Testis (tissue), 3 donors: Measurements from ENCODE around the gene VPS29. TPM values are rescaled to one million over a fixed set of nuclear protein-coding genes. Genes with fewer than 3 reads are reported as not detected.

Experiments used
- DNase-seq: peaks from one replicate; pipeline ENCODE4 v3.0.0-alpha.2; 2019
- H3K27ac ChIP-seq, 2 donors: fragments of 200-600 bp; sonication (generic); one replicate each; pipeline ENCODE4 v1.5.1; 2019
- H3K27me3 ChIP-seq: fragments of 200-600 bp; sonication (generic); one replicate; pipeline ENCODE4 v1.5.1; 2019
- H3K36me3 ChIP-seq: fragments of 200-600 bp; sonication (generic); one replicate; pipeline ENCODE4 v1.5.1; 2017; ENCODE audit warnings: low read depth; ENCODE audit errors: missing control alignments
- H3K4me1 ChIP-seq: fragments of 200-600 bp; sonication (generic); one replicate; pipeline ENCODE4 v1.5.1; 2019
- H3K4me3 ChIP-seq, 2 donors: fragments of 200-600 bp; sonication (generic); one replicate each; pipeline ENCODE4 v1.5.1; 2017 to 2019
- H3K9me3 ChIP-seq: fragments of 200-600 bp; sonication (generic); one replicate; pipeline ENCODE4 v1.5.1; 2017
- POLR2A ChIP-seq: fragments of 450-650 bp; IDR thresholded peaks from one replicate; pipeline ENCODE4 v1.6.1; 2017; ENCODE audit warnings: antibody characterized with exemption, mild to moderate bottlenecking, moderate library complexity
- WGBS, 2 donors: methylation state at CpG; one replicate each; pipeline ENCODE4 v1.1.5; 2018; 5-methylcytosine and 5-hydroxymethylcytosine counted together
- intact Hi-C: fragments of 100-400 bp; cut with DNase I; formaldehyde crosslinking; loops from one replicate; pipeline ENCODE4 v1.15.1; 2023; ENCODE audit warnings: low total_unique reads
- polyA plus RNA-seq: library from polyadenylated mRNA; stranded (reverse); fragments of 350-450 nt; fragmentation: Illumina TruSeq; extraction: RNeasy Lipid Tissue Mini Kit (QIAGEN cat#74804); gene quantifications from one replicate; pipeline ENCODE4 v1.2.3, GENCODE V29; 2014; ENCODE audit warnings: low read depth, low replicate concordance; ENCODE audit not compliant: insufficient read depth
- total RNA-seq, 2 donors: library from RNA; depleted of rRNA; stranded (reverse); fragments of >200 nt; gene quantifications; one replicate each; pipeline ENCODE4 v1.2.3, GENCODE V29; 2016
- TF ChIP-seq, protein P1 (sequence below), 3 experiments: fragments of 450-650 bp in 2 of 3; fragments of 200-600 bp in 1 of 3; sonication (generic) in 1 of 3; IDR thresholded peaks; one replicate each; pipeline ENCODE4 v1.5.1; 2016 to 2019; ENCODE audit warnings: antibody characterized with exemption in 3 of 3, mild to moderate bottlenecking in 2 of 3, moderate library complexity in 1 of 3

The VPS29 gene
- total and polyA plus RNA-seq, 3 donors from 2014 or later: 66.3 to 81.9 (median 74.5) TPM

- TF ChIP-seq, protein P1, sequence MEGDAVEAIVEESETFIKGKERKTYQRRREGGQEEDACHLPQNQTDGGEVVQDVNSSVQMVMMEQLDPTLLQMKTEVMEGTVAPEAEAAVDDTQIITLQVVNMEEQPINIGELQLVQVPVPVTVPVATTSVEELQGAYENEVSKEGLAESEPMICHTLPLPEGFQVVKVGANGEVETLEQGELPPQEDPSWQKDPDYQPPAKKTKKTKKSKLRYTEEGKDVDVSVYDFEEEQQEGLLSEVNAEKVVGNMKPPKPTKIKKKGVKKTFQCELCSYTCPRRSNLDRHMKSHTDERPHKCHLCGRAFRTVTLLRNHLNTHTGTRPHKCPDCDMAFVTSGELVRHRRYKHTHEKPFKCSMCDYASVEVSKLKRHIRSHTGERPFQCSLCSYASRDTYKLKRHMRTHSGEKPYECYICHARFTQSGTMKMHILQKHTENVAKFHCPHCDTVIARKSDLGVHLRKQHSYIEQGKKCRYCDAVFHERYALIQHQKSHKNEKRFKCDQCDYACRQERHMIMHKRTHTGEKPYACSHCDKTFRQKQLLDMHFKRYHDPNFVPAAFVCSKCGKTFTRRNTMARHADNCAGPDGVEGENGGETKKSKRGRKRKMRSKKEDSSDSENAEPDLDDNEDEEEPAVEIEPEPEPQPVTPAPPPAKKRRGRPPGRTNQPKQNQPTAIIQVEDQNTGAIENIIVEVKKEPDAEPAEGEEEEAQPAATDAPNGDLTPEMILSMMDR (IDR thresholded peaks at IDR 0.05): no peak
- no peak for TF ChIP-seq POLR2A
- intact Hi-C loops: no loop called here
Measured at GRCh38 chr12:110543252-110543959, 41.5 kb upstream of the VPS29 start.

GRCh38 chr12:110540048-110540447 lies 38.1 kb upstream of the VPS29 start:
- peaks cover 26% of the 10 kb centered on the region for H3K4me1 ChIP-seq
- no peak overlapping the region for H3K4me3 ChIP-seq
- DNase-seq: no peak
- H3K27me3 ChIP-seq: no peaks in the 10 kb centered on the region
- peak overlapping the region in 1 of 2 donors; percentile 16 for H3K27ac ChIP-seq
- no peaks in the 10 kb centered on the region for H3K36me3 ChIP-seq
- TF ChIP-seq, protein P1 (IDR thresholded peaks at IDR 0.05): no peak
- no peak for TF ChIP-seq POLR2A
- intact Hi-C loops: no loop called here
- 83 to 89% methylated on average over 8 of the region's 8 CpGs for WGBS, 2 donors
- no peaks in the 10 kb centered on the region for H3K9me3 ChIP-seq

More at GRCh38 chr12:110543252-110543959, 41.5 kb upstream of the VPS29 start:
- Histone ChIP-seq H3K27ac (peak overlapping the region; percentile 83 to 89), H3K36me3 (no peaks in the 10 kb centered on the region), H3K27me3 (no peaks in the 10 kb centered on the region), H3K4me1 (peaks cover 35% of the 10 kb centered on the region), H3K4me3 (no peak overlapping the region), H3K9me3 (no peaks in the 10 kb centered on the region)
- peak; percentile 97 for DNase-seq
- WGBS, 2 donors: 29 to 39% methylated on average over 7 of the region's 7 CpGs

DNA sequence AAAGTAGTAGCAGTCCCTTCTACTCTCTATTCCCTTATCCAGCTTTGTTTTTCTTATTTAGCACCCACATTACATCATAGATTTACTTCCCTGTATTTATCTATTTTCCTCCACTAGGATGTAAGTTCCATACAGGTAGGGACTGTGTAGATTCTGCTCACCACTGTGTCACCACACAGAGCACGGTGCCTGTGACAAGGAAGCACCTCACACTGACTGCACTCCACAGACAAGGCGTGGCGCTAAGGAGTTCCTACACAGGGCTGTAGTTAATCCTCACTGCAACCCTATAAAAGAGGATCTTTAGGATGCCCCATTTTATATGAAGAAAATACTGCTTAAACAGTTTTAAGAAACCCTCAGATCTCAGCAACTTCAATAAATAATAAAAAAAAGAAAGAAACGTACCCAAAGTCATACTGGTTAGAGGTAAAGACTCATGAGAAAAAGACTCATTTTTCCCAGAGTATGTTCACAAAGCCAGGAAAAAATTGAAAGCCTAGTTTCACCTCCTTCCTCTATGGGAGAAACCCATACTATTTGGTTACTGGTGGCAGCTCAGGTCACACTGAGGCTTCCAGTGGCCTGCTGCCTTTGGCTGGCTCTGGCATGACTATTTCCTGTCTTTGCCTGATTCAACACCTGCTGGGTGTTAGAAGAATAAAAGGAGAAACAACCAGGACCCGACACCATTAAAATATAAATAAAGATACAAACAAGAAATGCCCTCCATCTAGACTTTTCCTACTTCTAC lies 37.1 kb upstream of the VPS29 start:
- peaks cover 21% of the 10 kb centered on the region for H3K4me1 ChIP-seq
- no peaks in the 10 kb centered on the region for H3K9me3 ChIP-seq
- WGBS, 2 donors: 96 to 97% methylated on average over 5 of the region's 5 CpGs
- intact Hi-C loops: no loop called here
- no peaks in the 10 kb centered on the region for H3K27me3 ChIP-seq
- no peaks in the 10 kb centered on the region for H3K36me3 ChIP-seq
- no peak overlapping the region for H3K27ac ChIP-seq
- H3K4me3 ChIP-seq: no peak overlapping the region
- DNase-seq: no peak
- no peak for TF ChIP-seq POLR2A
- TF ChIP-seq, protein P1 (IDR thresholded peaks at IDR 0.05): no peak

DNA sequence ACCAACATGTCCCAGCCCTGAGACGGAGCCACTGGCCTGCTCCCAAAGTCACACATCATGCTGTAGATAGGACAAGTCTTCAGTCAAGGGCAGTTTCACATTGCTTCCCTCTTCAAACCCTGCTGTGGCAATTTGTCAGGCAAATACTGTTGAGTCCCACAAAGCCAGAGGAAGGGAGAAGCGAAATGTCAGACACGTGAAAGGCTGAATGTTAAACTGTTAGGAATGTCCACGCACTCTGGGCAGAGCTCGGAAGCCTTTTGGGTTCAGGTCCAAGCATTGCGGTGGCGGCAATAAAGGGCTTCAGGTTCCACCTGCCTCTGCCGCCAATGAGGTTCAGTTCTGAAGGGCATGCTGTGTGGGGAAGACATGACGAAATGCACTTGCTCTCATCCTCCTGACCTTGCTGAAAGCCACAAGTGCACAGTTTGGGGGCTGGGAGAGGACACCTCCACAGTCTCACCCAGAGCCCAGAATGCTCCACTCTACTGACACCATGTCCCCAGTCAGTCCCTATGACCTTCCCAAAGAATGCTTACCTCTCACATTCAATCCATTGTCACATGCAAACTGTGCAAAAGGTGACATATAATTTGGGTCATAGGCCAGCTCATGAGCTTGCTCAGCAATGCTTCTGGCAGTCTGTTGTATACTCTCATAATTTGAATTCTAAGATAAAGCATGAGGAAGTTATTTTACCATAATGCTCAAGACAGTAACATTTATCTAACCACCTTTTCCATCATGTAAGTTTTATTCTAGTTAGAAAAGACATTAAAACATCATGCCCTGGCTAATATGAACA lies 35.9 kb upstream of the VPS29 start:
- no peaks in the 10 kb centered on the region for H3K9me3 ChIP-seq
- TF ChIP-seq POLR2A: no peak
- TF ChIP-seq, protein P1 (IDR thresholded peaks at IDR 0.05): no peak
- intact Hi-C loops: no loop called here
- no peaks in the 10 kb centered on the region for H3K27me3 ChIP-seq
- WGBS, 2 donors: 68 to 72% methylated on average over 9 of the region's 9 CpGs
- peaks cover 8% of the 10 kb centered on the region for H3K4me1 ChIP-seq
- no peaks in the 10 kb centered on the region for H3K36me3 ChIP-seq
- DNase-seq: peak; percentile 58
- H3K4me3 ChIP-seq: no peak overlapping the region
- no peak overlapping the region for H3K27ac ChIP-seq
